HCT116 (cell line): ENCODE measurements around the gene LIMA1. TPM values are rescaled to one million over a fixed set of nuclear protein-coding genes. Genes with fewer than 3 reads are reported as not detected.

Source experiments
- ATAC-seq: fragments of 200-7000 bp; cut with Tn5 transposase; 2 replicates; pipeline ENCODE4 v1.9.1; 2020; ENCODE audit warnings: mild to moderate bottlenecking, moderate library complexity
- BruUV-seq: library from RNA; stranded (reverse); fragments of 400-500 nt; replicated peaks from 2 replicates; lab custom pipeline; 2021; lab: Mats Ljungman, UMichigan
- CTCF ChIA-PET: fragments of 300-600 bp; sonication (Branson Sonifier 250); formaldehyde crosslinking; loops from one replicate; lab custom pipeline; 2021; ENCODE audit warnings: antibody characterized with exemption; lab: Charles Lee
- POLR2A ChIA-PET: fragments of 300-600, 350-600 bp; sonication (Branson Sonifier 250); formaldehyde crosslinking; loops from one replicate; lab custom pipeline; 2021; ENCODE audit warnings: antibody characterized with exemption; lab: Charles Lee
- RAD21 ChIA-PET, 2 experiments: fragments of 300-600 bp; sonication (Branson Sonifier 250); formaldehyde crosslinking; loops; one replicate each; lab custom pipeline; 2023; ENCODE audit warnings: low total read pairs in 2 of 2; ENCODE audit not compliant: uncharacterized antibody in 2 of 2, unreplicated experiment in 2 of 2, low non-redundant PET in 1 of 2; lab: Charles Lee
- DNase-seq: peaks from one replicate; pipeline ENCODE4 v3.0.0-alpha.2; 2010; ENCODE audit warnings: low read depth, low spot score
- H2AFZ ChIP-seq: fragments of 200-600 bp; shearing (Covaris generic), sonication (generic); 2 replicates; pipeline ENCODE4 v1.6.1; 2017; ENCODE audit warnings: low read depth, mixed run types, mixed read lengths, antibody characterized with exemption, low read length; ENCODE audit not compliant: poor library complexity, severe bottlenecking
- H3K27ac ChIP-seq: 2 replicates; pipeline ENCODE4 v1.5.1; 2012; ENCODE audit warnings: low read depth, low read length
- H3K27me3 ChIP-seq: fragments of 200-600 bp; sonication (generic); 2 replicates; pipeline ENCODE4 v1.6.1; 2016; ENCODE audit warnings: mixed run types, low read length, mixed read lengths; ENCODE audit not compliant: insufficient read depth
- H3K36me3 ChIP-seq, 2 experiments: fragments of 200-500 bp in 1 of 2; fragments of 200-600 bp in 1 of 2; sonication (Bioruptor generic) in 1 of 2; sonication (generic) in 1 of 2; 2 replicates each; pipeline versions ENCODE4 v1.5.1 to v1.6.1; 2014 to 2016; ENCODE audit warnings: low read length in 2 of 2, inconsistent platforms in 1 of 2, mixed read lengths in 1 of 2, mixed run types in 1 of 2; ENCODE audit not compliant: insufficient read depth in 2 of 2, control insufficient read depth in 1 of 2
- H3K4me1 ChIP-seq, 2 experiments: fragments of 200-600 bp in 1 of 2; sonication (generic) in 1 of 2; 2 replicates each; pipeline versions ENCODE4 v1.5.1 to v1.6.1; 2012 to 2017; ENCODE audit warnings: low read length in 2 of 2, inconsistent platforms in 1 of 2, mild to moderate bottlenecking in 1 of 2, mixed read lengths in 1 of 2, mixed run types in 1 of 2, moderate library complexity in 1 of 2; ENCODE audit not compliant: insufficient read depth in 2 of 2, control insufficient read depth in 1 of 2
- H3K4me2 ChIP-seq: fragments of 200-600 bp; sonication (generic); 2 replicates; pipeline ENCODE4 v1.6.1; 2017; ENCODE audit warnings: mixed run types, low read length, mixed read lengths
- H3K4me3 ChIP-seq, 2 experiments: fragments of 200-600 bp in 1 of 2; sonication (generic) in 1 of 2; replicated peaks in 1 of 2; 2 replicates each; pipeline ENCODE4 v1.5.1; 2011 to 2016; ENCODE audit warnings: low read length in 2 of 2, control low read depth in 1 of 2, low read depth in 1 of 2, mild to moderate bottlenecking in 1 of 2, mixed read lengths in 1 of 2, mixed run types in 1 of 2
- H3K79me2 ChIP-seq: fragments of 200-600 bp; sonication (generic); 2 replicates; pipeline ENCODE4 v1.6.1; 2017; ENCODE audit warnings: mild to moderate bottlenecking, mixed run types, low read length, moderate library complexity, mixed read lengths; ENCODE audit not compliant: insufficient read depth
- H3K9ac ChIP-seq: fragments of 200-600 bp; sonication (generic); 2 replicates; pipeline ENCODE4 v1.6.1; 2016; ENCODE audit warnings: low read length, mixed read lengths
- H3K9me2 ChIP-seq: fragments of 200-600 bp; sonication (generic), shearing (Covaris generic); 2 replicates; pipeline ENCODE4 v1.6.1; 2017; ENCODE audit warnings: mixed run types, mild to moderate bottlenecking, moderate library complexity; ENCODE audit not compliant: insufficient read depth
- H3K9me3 ChIP-seq, 2 experiments: fragments of 200-500 bp in 1 of 2; fragments of 200-600 bp in 1 of 2; sonication (Bioruptor generic) in 1 of 2; sonication (generic) in 1 of 2; 2 replicates each; pipeline ENCODE4 v1.6.1; 2014 to 2017; ENCODE audit warnings: low read length in 2 of 2, mixed read lengths in 2 of 2, inconsistent platforms in 1 of 2, low read depth in 1 of 2, mild to moderate bottlenecking in 1 of 2, mixed run types in 1 of 2, moderate library complexity in 1 of 2; ENCODE audit not compliant: control insufficient read depth in 1 of 2, insufficient read depth in 1 of 2
- H4K20me1 ChIP-seq: fragments of 200-600 bp; sonication (generic), shearing (Covaris generic); 2 replicates; pipeline ENCODE4 v1.6.1; 2017; ENCODE audit warnings: mixed run types, mild to moderate bottlenecking, moderate library complexity; ENCODE audit not compliant: insufficient read depth
- CBX3 ChIP-seq: IDR thresholded peaks from 2 replicates; pipeline ENCODE4 v1.6.1; 2012; ENCODE audit warnings: low read depth
- CTCF ChIP-seq, 3 experiments: fragments of 200-600 bp in 1 of 3; sonication (generic) in 1 of 3; IDR thresholded peaks in 2 of 3; conservative IDR thresholded peaks in 1 of 3; 2 replicates each; pipeline ENCODE4 v1.5.1; 2012 to 2017; ENCODE audit warnings: low read depth in 2 of 3, low read length in 2 of 3, antibody characterized with exemption in 1 of 3, borderline replicate concordance in 1 of 3, control low read depth in 1 of 3, mild to moderate bottlenecking in 1 of 3, mixed read lengths in 1 of 3, mixed run types in 1 of 3, moderate library complexity in 1 of 3; ENCODE audit not compliant: insufficient read depth in 1 of 3
- ELF1 ChIP-seq: IDR thresholded peaks from 2 replicates; pipeline ENCODE4 v1.6.1; 2012; ENCODE audit warnings: low read depth, borderline replicate concordance
- EZH2phosphoT487 ChIP-seq: fragments of 200-600 bp; IDR thresholded peaks from 2 replicates; pipeline ENCODE4 v1.6.1; 2018; ENCODE audit warnings: antibody characterized with exemption, borderline replicate concordance
- POLR2A ChIP-seq: IDR thresholded peaks from 2 replicates; pipeline ENCODE4 v1.7.0; 2011; ENCODE audit warnings: borderline replicate concordance; ENCODE audit not compliant: insufficient read depth, insufficient read length; ENCODE audit errors: extremely low read depth
- POLR2AphosphoS5 ChIP-seq: IDR thresholded peaks from 2 replicates; pipeline ENCODE4 v1.6.1; 2011; ENCODE audit warnings: mild to moderate bottlenecking, low read depth, low read length, moderate library complexity
- RAD21 ChIP-seq: IDR thresholded peaks from 2 replicates; pipeline ENCODE4 v1.6.1; 2012; ENCODE audit warnings: low read depth, mild to moderate bottlenecking
- SP1 ChIP-seq: IDR thresholded peaks from 2 replicates; pipeline ENCODE4 v1.6.1; 2012; ENCODE audit warnings: low read depth
- YY1 ChIP-seq: IDR thresholded peaks from 2 replicates; pipeline ENCODE4 v1.6.1; 2011; ENCODE audit warnings: low read length, low read depth, moderate library complexity, mild to moderate bottlenecking; ENCODE audit not compliant: insufficient replicate concordance; ENCODE audit errors: extremely low read depth
- ZBTB33 ChIP-seq: IDR thresholded peaks from 2 replicates; pipeline ENCODE4 v1.6.1; 2011; ENCODE audit warnings: mild to moderate bottlenecking, low read length, moderate library complexity; ENCODE audit not compliant: insufficient replicate concordance; ENCODE audit errors: extremely low read depth
- intact Hi-C: fragments of 100-400 bp; cut with micrococcal nuclease; formaldehyde crosslinking; loops from 2 replicates; pipeline ENCODE4 v1.10.0; 2022
- total RNA-seq: library from RNA; stranded (reverse); gene quantifications from one replicate; pipeline ENCODE4 v1.2.1, GENCODE V29; 2021; ENCODE audit not compliant: unreplicated experiment
- TF ChIP-seq, protein P1 (sequence below): IDR thresholded peaks from 2 replicates; pipeline ENCODE4 v1.6.1; 2012; ENCODE audit warnings: low read depth

LIMA1 gene
- total RNA-seq, 1 experiment from 2014 or later, result 79.6 TPM

DNA sequence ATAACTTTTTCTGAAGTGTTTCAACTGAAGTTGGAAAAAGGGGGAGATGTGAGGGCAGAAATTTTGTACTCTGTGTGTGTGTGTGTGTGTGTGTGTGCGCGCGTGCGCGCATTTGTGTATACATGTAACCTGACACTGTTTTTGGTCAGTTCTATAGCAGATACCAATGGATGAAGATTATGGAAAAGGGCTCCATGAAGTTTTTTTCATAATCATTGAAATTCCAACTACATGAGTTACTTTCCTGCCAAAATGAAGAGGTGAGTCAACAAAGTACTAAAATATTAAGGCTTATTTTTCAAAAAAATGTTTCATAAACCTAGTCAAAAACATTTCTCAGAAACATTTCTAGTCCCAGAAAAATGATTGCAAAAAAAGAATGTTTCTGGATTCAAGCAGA, 90.4 kb downstream of the LIMA1 start:
- H3K4me2 ChIP-seq, result no peak overlapping the region
- no peaks in the 10 kb centered on the region for H3K9me3 ChIP-seq
- ChIA-PET CTCF (no interaction called here), POLR2A (no interaction called here), RAD21 (no interaction called here)
- no peaks in the 10 kb centered on the region for H3K27me3 ChIP-seq
- H3K79me2 ChIP-seq, result no peaks in the 10 kb centered on the region
- TF ChIP-seq EZH2phosphoT487 (no peak), ZBTB33 (no peak)
- H3K4me1 ChIP-seq, result no peaks in the 10 kb centered on the region
- intact Hi-C loops, result no loop called here
- no peak overlapping the region for H3K27ac ChIP-seq
- no peaks in the 10 kb centered on the region for H3K9me2 ChIP-seq
- ATAC-seq (no peak), DNase-seq (no peak)
- no peaks in the 10 kb centered on the region for H4K20me1 ChIP-seq
- H3K9ac ChIP-seq, result no peak overlapping the region
- no peak overlapping the region for H3K4me3 ChIP-seq
- H2AFZ ChIP-seq, result no peak overlapping the region
- BruUV-seq, result no TSS peak
- peaks cover 4 to 17% of the 10 kb centered on the region in 2 experiments; a peak in 2 of 4 replicates for H3K36me3 ChIP-seq

DNA sequence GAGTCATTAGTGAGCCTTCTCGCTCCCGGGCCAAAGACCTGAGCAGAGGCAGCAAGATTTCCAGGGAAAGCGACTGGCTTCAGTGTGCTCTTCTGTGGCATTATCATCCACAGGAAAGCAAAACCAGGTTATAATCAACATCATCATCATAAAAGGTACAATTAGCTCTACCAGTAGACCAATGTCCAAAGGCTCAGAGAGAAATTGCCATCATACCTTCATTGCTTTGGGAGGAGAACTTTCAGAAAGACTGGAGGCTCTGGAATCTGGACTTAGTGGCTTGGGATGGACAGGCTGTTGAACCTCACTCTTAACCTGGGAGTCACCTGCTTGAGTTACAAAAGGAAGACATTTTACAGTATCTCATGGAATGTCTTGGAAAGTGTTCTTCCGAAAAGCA, 91.1 kb downstream of the LIMA1 start:
- TSS peak; percentile 19 for BruUV-seq
- ChIA-PET POLR2A (no interaction called here), RAD21 (no interaction called here), CTCF (no interaction called here)
- Histone ChIP-seq H3K4me1 (no peaks in the 10 kb centered on the region), H3K9me3 (no peaks in the 10 kb centered on the region), H3K9me2 (no peaks in the 10 kb centered on the region), H3K9ac (no peak overlapping the region), H2AFZ (no peak overlapping the region), H3K4me2 (no peak overlapping the region), H3K27me3 (no peaks in the 10 kb centered on the region), H3K79me2 (no peaks in the 10 kb centered on the region), H3K36me3 (peaks cover 4 to 17% of the 10 kb centered on the region in 2 experiments; a peak in 2 of 4 replicates), H4K20me1 (no peaks in the 10 kb centered on the region), H3K27ac (no peak overlapping the region), H3K4me3 (no peak overlapping the region)
- no peak for DNase-seq
- intact Hi-C loops, result no loop called here
- ATAC-seq, result no peak
- TF ChIP-seq, protein P1, sequence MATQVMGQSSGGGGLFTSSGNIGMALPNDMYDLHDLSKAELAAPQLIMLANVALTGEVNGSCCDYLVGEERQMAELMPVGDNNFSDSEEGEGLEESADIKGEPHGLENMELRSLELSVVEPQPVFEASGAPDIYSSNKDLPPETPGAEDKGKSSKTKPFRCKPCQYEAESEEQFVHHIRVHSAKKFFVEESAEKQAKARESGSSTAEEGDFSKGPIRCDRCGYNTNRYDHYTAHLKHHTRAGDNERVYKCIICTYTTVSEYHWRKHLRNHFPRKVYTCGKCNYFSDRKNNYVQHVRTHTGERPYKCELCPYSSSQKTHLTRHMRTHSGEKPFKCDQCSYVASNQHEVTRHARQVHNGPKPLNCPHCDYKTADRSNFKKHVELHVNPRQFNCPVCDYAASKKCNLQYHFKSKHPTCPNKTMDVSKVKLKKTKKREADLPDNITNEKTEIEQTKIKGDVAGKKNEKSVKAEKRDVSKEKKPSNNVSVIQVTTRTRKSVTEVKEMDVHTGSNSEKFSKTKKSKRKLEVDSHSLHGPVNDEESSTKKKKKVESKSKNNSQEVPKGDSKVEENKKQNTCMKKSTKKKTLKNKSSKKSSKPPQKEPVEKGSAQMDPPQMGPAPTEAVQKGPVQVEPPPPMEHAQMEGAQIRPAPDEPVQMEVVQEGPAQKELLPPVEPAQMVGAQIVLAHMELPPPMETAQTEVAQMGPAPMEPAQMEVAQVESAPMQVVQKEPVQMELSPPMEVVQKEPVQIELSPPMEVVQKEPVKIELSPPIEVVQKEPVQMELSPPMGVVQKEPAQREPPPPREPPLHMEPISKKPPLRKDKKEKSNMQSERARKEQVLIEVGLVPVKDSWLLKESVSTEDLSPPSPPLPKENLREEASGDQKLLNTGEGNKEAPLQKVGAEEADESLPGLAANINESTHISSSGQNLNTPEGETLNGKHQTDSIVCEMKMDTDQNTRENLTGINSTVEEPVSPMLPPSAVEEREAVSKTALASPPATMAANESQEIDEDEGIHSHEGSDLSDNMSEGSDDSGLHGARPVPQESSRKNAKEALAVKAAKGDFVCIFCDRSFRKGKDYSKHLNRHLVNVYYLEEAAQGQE, result no peak
- TF ChIP-seq RAD21 (no peak), ELF1 (no peak), POLR2A (no peak), EZH2phosphoT487 (no peak), POLR2AphosphoS5 (no peak), SP1 (no peak), CTCF (IDR thresholded peaks at IDR 0.05 in 2 of 3, conservative IDR thresholded peaks at IDR 0.05 in 1 of 3; ENCODE audit: borderline replicate concordance in 1 of 3, insufficient read depth in 1 of 3, low read depth in 2 of 3, low read length in 2 of 3) (no peak), CBX3 (no peak), YY1 (no peak)
